ENCODE results near the gene SLC35F4. TPM values are rescaled to one million over a fixed set of nuclear protein-coding genes. Genes with fewer than 3 reads are reported as not detected.

Gene SLC35F4
- total RNA-seq, 1 experiment from 2014 or later: not detected

DNA sequence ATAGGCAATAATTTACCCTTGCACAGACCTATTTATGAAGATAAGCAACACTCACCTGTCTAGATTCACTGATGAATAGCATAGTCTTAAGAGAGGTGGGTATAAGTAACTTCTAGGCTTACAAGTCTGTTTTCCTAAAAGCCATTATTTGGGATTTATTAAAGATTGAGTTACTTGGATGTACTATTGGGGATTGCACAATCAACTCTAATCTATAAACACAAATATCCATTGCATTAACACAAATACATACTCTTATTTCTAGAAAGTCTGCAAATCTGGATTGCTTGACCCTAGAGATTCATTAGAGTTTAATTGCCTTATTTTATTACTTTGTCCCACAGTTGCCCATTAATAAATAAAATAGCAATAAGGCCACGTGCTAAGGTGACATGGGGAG lies 224.1 kb downstream of the SLC35F4 start:
- DNase-seq (ENCODE audit: extremely low read depth, low read depth): no peak

DNA sequence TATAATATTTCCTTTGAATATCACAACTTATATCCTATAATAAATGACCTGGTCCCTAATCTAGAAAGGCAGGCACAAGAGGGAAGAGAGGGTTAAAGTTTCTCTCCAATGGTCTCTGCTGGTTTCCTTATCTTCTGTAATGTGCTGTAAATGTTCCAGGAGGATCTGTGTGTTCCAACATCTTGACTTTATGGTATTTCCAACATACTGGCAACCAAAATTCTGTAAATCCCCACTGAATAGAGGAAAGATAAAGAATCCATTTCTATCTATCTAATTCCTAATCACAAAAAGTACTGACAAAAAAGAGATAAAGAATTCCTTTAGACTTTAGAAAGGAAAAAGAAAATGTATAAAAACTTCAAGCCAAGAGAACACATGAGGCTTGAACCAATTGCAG lies 225.9 kb downstream of the SLC35F4 start:
- DNase-seq (ENCODE audit: extremely low read depth, low read depth): no peak

DNA sequence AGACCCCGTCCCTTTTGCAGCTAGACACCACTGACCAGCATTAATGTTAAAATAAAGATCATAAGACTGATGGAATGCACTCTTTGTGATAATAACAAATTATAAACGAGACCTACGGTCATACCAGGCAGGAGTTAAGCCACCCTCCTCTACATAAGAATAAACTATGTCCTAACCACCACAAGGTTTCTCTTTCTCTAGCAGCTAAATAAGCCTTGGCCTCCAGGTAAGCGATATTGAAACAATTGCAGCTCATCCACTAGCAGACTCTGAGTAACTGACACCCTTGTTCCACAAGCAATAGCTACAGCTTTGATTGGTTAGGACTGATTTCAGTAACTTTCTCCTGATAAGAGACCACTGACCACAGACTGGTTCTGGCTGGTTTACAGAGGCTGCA lies 228.0 kb downstream of the SLC35F4 start:
- no peak for DNase-seq (ENCODE audit: extremely low read depth, low read depth)

DNA sequence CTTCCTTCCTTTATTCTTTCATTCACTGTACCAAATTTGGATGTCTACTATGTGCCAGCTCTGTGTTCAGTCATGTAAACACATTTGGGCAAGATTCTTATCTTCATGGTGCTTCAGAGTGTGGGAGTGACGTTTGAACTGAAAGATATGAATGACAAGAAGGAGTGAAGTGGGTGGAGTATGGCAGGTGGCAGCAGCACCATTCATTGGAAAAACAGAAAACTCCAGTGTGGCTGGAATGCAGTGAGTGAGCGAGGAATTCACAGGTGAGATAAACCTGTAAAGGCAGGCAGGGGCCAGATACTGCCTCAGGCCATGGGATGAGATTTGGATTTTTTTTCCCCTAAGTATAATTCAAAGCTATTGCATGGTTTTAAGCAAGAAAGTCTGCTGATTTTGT lies 231.6 kb downstream of the SLC35F4 start:
- DNase-seq (ENCODE audit: extremely low read depth, low read depth): no peak

DNA sequence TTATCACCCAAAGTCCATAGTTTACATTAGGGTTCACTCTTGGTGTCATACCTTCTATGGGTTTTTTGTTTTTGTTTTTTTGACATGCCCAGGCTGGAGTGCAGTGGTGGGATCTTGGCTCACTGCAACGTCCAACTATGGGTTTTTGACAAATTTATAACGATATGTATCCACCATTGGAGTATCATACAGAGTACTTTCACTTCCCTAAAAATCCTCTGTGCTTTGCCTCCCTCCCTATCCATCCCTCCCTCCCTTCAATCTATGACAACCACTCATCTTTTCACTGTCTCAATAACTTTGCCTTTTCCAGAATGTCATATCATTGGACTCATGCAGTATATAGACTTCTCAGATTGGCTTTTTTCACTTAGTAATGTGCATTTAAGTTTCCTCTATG lies 233.2 kb downstream of the SLC35F4 start:
- no peak for DNase-seq (ENCODE audit: extremely low read depth, low read depth)

DNA sequence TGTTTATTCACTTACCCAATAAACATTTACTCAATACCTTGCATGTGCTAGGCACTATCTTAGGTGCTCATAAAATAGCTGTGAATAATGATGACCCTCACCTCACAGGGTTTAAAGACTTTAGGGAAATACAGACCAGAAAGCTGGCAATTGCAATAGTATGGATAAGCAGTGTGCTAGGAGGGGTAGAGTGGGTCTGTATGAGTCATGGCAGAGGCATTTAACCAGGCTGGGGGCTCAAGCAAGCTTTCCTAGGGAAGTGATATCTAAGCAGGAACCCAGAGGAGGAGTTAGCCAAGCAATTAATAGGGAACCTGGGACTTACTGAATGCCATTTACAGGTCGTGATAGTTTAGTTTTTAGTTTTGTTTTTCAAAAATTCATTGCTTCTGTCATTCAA lies 248.4 kb downstream of the SLC35F4 start:
- DNase-seq (ENCODE audit: extremely low read depth, low read depth): no peak

DNA sequence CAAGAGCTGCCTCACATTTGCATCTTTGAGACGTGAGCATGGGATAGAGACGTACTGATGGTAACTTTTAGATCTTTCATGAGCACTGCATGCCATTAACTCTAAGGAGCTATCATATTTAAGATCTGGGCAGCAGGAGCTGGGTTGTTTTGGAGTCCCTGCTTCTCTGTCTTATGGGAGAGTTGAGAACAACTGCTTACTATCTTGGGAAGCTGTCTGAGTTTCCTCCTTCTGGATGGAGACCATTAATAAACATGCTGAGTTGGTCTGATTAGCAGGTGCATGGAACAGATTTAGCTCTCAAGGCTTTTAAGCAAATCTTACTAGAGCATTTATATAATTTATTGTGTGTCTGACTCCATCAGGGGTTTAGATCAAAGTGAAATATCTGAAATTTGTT lies 252.9 kb downstream of the SLC35F4 start:
- no peak for DNase-seq (ENCODE audit: extremely low read depth, low read depth)

DNA sequence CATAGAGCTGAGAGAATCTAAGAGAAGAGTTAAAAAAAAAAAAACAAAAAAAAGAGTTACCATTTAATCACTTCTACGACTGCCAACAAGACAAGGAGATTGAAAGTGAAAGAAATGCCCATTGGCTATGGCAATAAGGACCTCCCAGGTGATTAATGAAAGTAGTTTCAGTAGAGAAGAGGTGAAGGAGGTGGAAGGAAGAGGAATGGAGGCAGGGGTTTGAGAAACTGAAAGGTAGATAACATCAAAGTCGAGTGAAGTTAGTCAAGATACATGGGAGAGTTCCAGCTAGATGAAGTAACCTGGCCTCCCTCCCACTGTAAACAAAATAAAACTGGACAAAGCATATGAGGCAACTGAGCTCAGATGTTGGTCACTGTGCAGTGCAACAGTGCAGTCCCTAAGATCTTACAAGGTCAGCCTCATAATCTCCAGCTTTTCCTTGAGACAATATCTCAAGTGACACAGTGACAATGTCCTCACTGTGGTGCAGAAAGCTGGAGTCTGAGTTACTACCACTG lies 254.3 kb downstream of the SLC35F4 start:
- DNase-seq (ENCODE audit: extremely low read depth, low read depth): no peak

DNA sequence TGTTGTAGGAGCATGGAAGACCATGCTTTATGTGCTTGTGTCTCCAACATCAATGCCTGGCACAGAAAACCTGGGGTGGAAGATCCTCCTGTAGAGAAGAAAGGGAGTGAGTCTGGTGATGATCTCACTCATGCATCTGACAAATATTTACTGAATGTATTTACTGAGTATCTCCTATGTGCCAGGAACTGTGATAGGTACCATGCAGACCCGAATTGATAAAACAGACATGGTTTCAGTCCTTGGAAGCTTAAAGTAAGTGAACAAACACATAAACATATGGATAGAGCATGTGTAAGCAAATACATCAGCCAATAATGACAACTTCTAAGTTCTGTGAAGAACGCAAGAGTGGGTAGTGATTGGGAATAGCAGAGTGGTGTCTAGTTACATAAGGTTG lies 255.3 kb downstream of the SLC35F4 start:
- no peak for DNase-seq (ENCODE audit: extremely low read depth, low read depth)

DNA sequence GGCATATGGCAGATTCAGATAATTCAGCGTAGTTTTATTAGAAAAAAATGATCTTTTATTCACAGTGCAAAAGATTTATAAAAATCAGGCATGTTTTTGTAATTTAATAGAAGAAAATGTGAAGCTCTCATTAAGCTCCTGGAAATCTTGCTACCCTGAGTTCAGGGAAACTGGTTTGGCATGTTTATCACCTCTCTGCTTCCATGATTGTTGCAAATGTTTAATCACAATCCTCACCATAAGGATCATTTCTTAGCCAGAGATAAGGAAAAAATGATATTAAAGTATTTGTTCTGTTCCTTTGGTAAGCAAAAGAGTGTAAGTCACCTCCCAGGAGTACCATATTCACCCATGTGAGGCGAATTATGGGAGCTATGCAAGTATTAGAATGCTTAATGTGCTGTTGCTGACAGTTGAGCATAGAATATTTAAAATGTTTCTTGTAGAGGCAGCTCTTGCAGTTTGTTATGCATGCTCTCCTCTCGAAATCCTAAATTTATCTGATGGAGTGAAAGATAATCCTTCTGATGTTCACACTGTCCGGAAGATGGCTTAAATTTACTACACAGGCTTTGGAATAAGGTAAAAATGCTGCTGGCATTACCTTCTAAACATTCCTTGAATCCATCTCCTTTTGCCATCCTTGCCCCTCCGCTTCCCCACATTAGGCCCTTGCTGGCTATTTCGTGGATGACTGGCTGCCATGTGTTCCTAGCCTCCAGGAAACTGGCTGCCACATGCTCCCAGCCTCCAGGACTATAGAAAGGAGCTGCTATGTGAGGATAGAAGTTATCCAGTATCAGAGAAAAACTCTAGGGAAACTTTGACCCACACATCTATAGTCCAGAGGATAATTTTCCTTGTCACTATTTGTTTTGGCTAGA lies 256.5 kb downstream of the SLC35F4 start:
- DNase-seq (ENCODE audit: extremely low read depth, low read depth): no peak

DNA sequence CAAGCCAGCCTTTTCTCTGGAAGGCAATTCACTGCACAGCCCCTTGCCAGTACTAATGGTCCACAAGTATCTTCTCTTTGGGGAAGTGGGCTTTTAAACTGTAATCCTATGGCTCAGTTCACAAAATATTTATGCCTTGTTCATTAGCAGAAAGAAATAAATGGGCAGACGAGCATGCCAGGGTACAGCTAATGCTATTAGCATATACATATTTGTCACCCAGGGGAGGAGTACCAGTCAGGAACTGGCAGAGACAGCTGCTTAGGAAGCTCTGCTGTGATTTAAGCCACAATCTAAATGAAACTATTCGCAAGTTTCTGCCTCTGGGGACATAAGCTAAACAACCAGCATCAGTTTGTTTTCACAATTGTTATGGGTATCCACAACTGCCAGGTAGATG lies 258.8 kb downstream of the SLC35F4 start:
- no peak for DNase-seq (ENCODE audit: extremely low read depth, low read depth)

DNA sequence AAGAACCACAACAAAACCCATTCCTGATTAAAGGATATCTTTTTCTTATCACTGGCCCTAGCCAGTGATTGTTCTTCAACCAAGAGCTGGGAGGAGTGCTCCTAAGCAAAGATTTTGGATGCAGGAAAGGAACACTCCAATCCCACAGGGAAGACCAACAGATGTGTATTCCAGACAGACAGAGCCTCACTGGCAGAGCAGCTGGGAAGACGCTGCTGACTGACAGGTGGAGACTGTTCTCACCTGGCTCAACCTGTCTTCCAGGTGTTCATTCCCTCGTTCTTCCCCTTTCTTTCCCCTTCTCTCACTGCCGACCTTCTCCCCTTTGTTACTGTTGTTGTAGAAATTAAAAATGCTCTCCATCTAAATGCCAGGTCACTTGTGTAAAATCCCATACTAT lies 282.5 kb downstream of the SLC35F4 start:
- DNase-seq (ENCODE audit: extremely low read depth, low read depth): no peak

DNA sequence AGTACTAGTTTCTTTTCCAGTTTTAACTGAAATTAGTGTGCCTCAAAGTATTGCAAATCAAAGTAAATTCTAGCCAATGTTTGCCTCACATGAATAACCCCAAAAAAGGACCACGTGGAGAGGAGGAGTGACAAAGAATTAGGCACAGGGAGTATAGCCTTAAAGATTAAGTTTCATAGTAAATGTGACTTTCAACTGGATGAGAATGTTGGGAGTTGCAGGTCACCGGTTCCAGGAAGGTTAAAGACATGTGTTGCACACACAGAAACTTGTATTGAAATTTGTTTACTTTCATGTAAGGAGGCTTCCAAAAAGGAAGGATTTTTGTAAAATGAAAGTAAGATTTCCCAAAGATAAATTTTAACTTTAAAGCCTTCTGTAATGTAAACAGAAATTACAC lies 283.1 kb downstream of the SLC35F4 start:
- no peak for DNase-seq (ENCODE audit: extremely low read depth, low read depth)

DNA sequence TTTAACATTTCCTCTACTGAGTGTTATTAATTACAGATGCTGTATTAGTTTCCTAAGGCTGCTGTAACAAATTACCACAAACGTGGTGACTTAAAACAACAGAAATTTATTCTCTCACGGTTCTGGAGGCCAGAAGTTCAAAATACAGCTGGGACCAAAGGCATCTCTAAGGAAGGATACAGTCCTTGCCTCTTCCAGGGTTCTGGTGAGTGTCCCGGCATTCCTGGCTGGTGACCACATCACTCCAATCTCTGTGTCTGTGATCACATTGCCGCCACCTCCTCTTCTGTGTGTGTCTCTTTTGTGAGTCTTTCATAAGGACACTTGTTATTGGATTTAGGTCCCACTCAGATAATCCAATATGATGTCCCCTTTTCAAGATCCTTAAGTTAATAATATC lies 287.1 kb downstream of the SLC35F4 start:
- no peak for DNase-seq (ENCODE audit: extremely low read depth, low read depth)

DNA sequence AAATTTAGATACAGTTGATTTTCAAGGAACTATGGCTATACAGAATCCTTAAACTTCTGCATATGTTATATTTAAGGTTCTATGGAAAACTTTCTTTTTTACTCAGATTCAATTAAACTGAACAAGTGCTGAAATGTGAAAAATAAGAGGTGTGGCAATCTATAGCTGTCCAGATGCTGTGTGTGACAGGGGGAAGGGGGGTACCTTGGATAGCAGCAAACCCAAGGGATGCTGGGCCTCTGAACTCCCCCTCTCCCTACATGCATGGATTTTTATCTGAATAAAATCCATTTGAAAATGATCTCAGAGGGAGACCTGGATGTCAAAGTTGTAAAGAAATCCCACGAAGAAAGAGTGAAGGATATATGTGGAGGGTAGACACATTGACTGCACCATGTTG lies 289.4 kb downstream of the SLC35F4 start:
- no peak for DNase-seq (ENCODE audit: extremely low read depth, low read depth)

DNA sequence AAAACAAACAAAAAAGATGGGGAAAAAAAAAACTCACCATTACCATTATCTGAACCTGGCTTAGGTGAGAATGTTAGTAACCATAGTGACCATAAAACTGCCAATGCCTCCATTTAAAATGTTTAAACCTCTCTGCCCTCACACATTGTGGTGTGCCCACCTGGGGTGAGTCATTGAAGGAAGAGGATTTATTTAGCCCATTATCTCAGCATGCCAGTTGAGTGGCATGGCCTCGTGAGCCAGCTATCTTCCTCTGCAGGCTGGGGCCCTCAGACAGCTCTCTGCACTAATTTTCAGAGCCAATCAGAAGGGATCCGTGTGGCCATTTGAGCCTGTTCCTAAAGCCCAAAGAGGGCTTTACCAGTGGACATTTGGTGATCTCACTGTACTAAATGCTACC lies 290.4 kb downstream of the SLC35F4 start:
- DNase-seq (ENCODE audit: extremely low read depth, low read depth): no peak

DNA sequence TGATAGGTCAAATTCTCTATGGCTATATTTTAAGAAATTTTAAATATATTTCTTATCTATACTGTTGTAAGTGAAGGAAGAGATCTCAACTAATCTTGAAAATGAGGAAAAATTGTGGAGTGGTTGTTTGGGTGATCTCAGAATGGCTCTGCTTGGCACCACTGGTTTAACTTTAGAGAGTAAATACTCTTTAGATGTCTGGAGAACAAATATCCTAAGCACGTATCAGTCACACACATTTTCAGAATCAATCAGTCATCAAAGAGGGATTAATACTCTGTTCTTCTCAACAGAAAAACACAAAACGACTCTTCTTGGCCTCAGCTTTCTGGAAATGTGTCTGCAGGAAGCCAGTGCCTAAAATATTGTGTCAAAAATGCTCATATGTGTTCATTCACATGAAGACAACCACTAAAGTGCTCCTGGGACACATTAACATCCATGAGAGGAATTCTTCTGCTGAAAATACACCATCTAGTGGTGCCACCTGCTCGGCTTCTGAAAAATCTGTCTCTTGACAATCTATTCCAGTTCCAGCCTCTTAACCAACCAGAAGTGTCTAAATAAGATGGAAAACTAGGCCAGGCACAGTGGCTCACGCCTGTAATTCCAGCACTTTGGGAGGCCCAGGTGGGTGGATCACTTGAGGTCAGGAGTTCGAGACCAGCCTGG lies 291.1 kb downstream of the SLC35F4 start:
- DNase-seq (ENCODE audit: extremely low read depth, low read depth): no peak

DNA sequence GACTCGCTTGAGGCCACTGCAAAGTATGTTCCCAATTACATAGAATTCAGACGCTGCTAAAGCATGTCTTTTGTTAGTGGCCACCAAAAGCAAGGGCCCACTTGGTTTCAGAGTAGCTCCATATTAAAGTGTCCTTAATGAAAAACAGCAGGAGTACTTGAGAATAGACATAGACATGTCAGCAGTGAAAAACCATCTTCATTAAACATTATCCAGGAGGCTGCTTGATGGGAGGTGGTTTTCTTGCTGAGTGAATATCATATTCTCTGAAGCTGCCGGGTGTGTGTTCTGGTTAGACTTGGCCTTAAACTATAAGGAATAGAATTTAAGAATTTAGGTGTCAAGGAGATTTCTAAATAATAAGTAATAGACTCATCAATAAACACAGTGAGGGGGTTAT lies 292.7 kb downstream of the SLC35F4 start:
- DNase-seq (ENCODE audit: extremely low read depth, low read depth): no peak

DNA sequence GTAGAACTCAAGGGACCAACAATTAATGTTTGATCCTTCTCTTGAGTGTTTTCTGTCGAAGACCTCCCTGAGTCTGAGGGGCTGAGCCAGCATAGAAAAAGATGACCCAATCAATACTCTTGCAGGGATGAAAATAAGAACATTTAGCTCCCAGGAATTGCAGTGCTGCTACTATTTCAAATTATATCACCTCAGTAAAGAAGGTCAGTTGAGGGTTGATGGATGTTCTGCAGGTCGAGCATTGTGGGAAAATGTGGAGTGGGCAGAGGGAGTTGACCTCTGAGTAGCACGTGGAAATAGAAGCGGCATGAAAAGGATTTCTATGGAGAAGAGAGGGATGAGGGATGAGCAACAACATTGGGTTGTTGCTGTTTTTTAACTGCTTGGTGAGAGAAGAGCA lies 297.3 kb downstream of the SLC35F4 start:
- DNase-seq (ENCODE audit: extremely low read depth, low read depth): no peak

DNA sequence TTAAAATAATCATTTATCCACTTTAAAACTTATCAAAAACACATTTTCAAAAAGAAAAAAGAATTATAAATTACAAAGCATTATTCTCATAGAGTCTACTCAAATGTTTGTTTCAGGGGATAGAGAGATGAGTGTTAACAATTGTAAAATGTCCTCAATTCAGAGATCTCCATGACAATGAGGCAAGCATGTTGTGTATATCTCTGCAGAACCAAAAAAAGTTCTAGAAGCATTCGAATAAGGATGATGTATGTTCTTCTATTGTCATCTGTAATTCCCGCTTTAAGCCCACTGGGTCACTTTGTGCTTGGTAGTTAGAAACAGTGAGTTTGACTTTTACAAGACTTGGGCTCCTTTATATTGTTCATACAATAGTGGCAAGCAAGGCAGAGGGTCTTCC lies 298.7 kb downstream of the SLC35F4 start:
- DNase-seq (ENCODE audit: extremely low read depth, low read depth): no peak

DNA sequence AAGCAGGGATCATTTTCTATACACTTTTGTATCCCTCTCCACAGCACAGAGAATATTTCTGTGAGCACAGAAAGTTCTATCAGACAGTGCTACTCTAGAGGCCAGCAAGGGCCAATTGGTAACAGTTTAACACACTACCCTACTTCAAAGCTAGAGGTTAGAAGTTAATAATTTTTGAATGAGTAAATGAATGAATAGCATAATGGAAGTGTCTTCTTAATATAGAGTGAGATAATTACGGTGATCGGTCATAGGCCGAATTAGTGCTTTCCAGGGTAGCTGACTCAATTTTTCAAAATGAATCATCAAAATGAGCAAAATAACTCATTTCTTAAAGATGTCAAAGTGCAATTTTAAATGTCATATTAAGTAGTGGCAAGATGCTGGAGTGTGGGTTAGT lies 305.2 kb downstream of the SLC35F4 start:
- no peak for DNase-seq (ENCODE audit: extremely low read depth, low read depth)

DNA sequence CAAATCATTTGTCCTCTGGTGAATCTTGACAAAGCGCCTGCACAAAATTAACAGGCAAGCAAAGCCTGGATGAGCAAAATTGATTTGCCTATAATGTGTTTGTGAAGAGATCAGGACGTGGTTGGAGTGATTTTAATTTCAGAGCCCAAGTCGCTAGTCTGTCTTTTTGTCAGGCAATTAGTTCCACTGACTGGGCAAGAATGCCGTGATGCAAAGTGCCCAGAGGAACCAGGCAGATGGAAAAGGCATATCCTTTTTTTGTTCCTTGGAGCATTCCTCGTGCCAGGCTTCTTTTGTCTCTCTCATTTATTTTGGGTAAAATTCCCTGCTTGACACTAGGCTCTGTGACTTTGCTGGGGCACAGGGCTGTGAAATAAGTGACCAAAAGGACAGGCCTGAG lies 306.3 kb downstream of the SLC35F4 start:
- no peak for DNase-seq (ENCODE audit: extremely low read depth, low read depth)
